ENCODE measurements around the gene MICU1. TPM values are rescaled to one million over a fixed set of nuclear protein-coding genes. Genes with fewer than 3 reads are reported as not detected.

MICU1 gene
- total and polyA plus RNA-seq, 2 donors (not counting 3 experiments of a cell fraction or from before 2014, with no cell fraction given): 27.5 to 48.0 TPM

DNA sequence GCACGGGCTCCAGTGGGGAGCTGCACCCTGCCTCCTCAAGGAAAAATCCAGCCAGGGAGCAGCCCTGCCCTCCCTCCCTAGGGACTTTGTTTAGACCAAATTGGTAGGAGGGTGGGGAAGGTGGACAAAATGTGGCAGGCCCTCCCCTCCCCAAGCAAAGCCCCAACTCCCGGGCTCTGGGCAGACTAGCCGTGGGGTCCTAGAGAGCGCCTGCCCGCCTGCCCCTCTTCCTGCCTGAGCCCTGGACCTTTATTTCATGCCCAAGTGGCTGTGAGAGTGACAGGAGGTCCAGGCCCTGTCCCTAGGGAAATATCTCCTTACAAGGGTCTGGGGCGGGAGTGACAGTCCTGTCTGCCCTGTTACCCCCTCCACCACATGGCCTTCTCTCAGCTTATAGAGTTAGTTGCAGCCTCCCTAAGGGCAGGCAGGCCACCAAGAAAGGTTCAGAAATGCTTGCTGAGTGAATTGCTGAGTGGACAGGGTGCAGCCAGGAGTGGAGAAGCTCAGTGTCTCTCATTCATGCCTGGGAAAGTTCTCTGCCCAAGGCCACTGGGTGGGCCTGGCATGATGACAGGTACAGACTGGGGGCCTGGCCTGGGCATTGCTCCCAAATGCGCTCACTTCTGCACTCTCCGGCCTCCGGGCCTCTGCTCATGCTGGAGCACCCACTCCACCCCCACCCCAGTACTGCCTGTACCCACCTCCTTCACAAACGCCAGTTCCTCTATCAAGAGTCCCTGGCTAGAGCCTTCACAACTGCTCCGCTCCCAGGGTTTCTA is 296.4 kb downstream of the MICU1 start:
- Histone ChIP-seq H2AFZ (ENCODE audit: low read depth, low read length) (no peak overlapping the region), H4K20me1 (replicated peaks; ENCODE audit: control insufficient read depth, extremely low read depth, insufficient read depth, low read length) (no peaks in the 10 kb centered on the region), H3K9me3 (replicated peaks; ENCODE audit: control insufficient read depth, insufficient read depth, low read length) (no peaks in the 10 kb centered on the region), H3K27me3 (ENCODE audit: control insufficient read depth in 2 of 2, insufficient read depth in 2 of 2, low read length in 2 of 2) (no peaks in the 10 kb centered on the region), H3K4me2 (ENCODE audit: insufficient read depth, low read length) (no peak overlapping the region), H3K4me1 (ENCODE audit: control insufficient read depth, extremely low read depth, insufficient read depth, low read length) (peaks cover 47% of the 10 kb centered on the region), H3K9ac (replicated peaks; ENCODE audit: extremely low read depth, insufficient read depth, low read length) (no peak overlapping the region), H3K27ac (ENCODE audit: insufficient read depth, low read depth, low read length) (no peak overlapping the region), H3K9me1 (replicated peaks; ENCODE audit: control insufficient read depth, extremely low read depth, insufficient read depth, low read length) (no peaks in the 10 kb centered on the region), H3K79me2 (ENCODE audit: control insufficient read depth, insufficient read depth, low read length) (no peaks in the 10 kb centered on the region), H3K4me3 (replicated peaks in 1 of 3; ENCODE audit: insufficient read depth in 1 of 3, low read depth in 1 of 3, low read length in 3 of 3) (no peak overlapping the region), H3K36me3 (ENCODE audit: control insufficient read depth in 2 of 2, extremely low read depth in 1 of 2, insufficient read depth in 2 of 2, low read length in 2 of 2) (peaks cover 0 to 2% of the 10 kb centered on the region in 2 experiments)
- dilution Hi-C loops (cut with MboI; ENCODE audit: extremely low pct_ligation_motif_present, low sequenced_read_pairs) (no loop called here), intact Hi-C loops (cut with micrococcal nuclease) (loop anchor here (2.0 to 5.0 kb wide), 2 partner anchors 81 to 352 kb away; no protein-coding TSS in a partner anchor)
- CTCF ChIA-PET: interaction anchor here (0.6 to 12.3 kb wide), 10 partner anchors 8 to 433 kb away, joined by 3 to 214 read pairs (median 8); partner anchors contain the start of gene DDIT4
- no peak for FAIRE-seq
- POLR2A ChIA-PET: interaction anchor here (1.6 to 2.6 kb wide), 2 partner anchors 56 to 203 kb away, joined by 3 to 8 read pairs; partner anchors contain the start of gene DDIT4
- BruUV-seq (replicated peaks): no TSS peak
- DNase-seq (ENCODE audit: low read depth, low spot score): no peak
- TF ChIP-seq JUN (IDR thresholded peaks at IDR 0.05; ENCODE audit: borderline replicate concordance, insufficient read depth, insufficient read length, low read depth) (no peak), MYC (IDR thresholded peaks at IDR 0.05; ENCODE audit: low read depth, low read length) (no peak), GATA2 (IDR thresholded peaks at IDR 0.05; ENCODE audit: insufficient read depth, insufficient read length, low read depth, low read length) (no peak), POLR2AphosphoS5 (IDR thresholded peaks at IDR 0.05; ENCODE audit: insufficient read depth, low read depth, low read length) (no peak), CTCF (IDR thresholded peaks at IDR 0.05; ENCODE audit: extremely low read depth in 1 of 2, insufficient read depth in 1 of 2, low read depth in 1 of 2, low read length in 2 of 2) (no peak), EZH2 (IDR thresholded peaks at IDR 0.05; ENCODE audit: borderline replicate concordance, low read depth, low read length, severe bottlenecking) (no peak), POLR2A (IDR thresholded peaks at IDR 0.05; ENCODE audit: low read depth, low read length) (no peak), FOS (IDR thresholded peaks at IDR 0.05; ENCODE audit: borderline replicate concordance, insufficient read depth, low read length) (no peak)
- TF ChIP-seq, protein P1, sequence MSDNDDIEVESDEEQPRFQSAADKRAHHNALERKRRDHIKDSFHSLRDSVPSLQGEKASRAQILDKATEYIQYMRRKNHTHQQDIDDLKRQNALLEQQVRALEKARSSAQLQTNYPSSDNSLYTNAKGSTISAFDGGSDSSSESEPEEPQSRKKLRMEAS (IDR thresholded peaks at IDR 0.05; ENCODE audit: insufficient read depth, insufficient read length): no peak

Measured in endothelial cell of umbilical vein (primary cell).